Esophagus squamous epithelium (tissue), 5 donors: Measurements from ENCODE around the gene POU6F2. TPM values are rescaled to one million over a fixed set of nuclear protein-coding genes. Genes with fewer than 3 reads are reported as not detected.

Source experiments
- DNase-seq: peaks from one replicate; lab custom pipeline; 2025; lab: John Stamatoyannopoulos, UW
- H3K27ac ChIP-seq, 4 donors: fragments of 200-600 bp; sonication (generic); one replicate each; pipeline ENCODE4 v1.5.1; 2016 to 2019; ENCODE audit warnings: mild to moderate bottlenecking in 1 of 4
- H3K27me3 ChIP-seq, 4 donors: fragments of 200-600 bp; sonication (generic); 1 replicate in 3 of 4; 2 replicates in 1 of 4; pipeline versions ENCODE4 v1.5.1 to v1.6.0; 2017 to 2021; ENCODE audit warnings: antibody characterized with exemption in 1 of 4
- H3K36me3 ChIP-seq, 3 donors: fragments of 200-600 bp; sonication (generic); one replicate each; pipeline ENCODE4 v1.5.1; 2016 to 2019
- H3K4me1 ChIP-seq, 3 donors: fragments of 200-600 bp; sonication (generic); one replicate each; pipeline ENCODE4 v1.5.1; 2017 to 2019
- H3K4me3 ChIP-seq, 4 donors: fragments of 200-600 bp; sonication (generic); 1 replicate in 3 of 4; 2 replicates in 1 of 4; pipeline ENCODE4 v1.5.1; 2016 to 2019; ENCODE audit warnings: mild to moderate bottlenecking in 2 of 4, moderate library complexity in 1 of 4
- H3K9me3 ChIP-seq, 3 donors: fragments of 200-600 bp; sonication (generic); one replicate each; pipeline ENCODE4 v1.5.1; 2016 to 2019
- POLR2A ChIP-seq, 4 donors: fragments of 450-650 bp; IDR thresholded peaks; one replicate each; pipeline ENCODE4 v1.6.1; 2017; ENCODE audit warnings: antibody characterized with exemption in 4 of 4, mild to moderate bottlenecking in 4 of 4, moderate library complexity in 3 of 4
- WGBS, 2 donors: methylation state at CpG; one replicate each; pipeline ENCODE4 v1.1.5; 2018; 5-methylcytosine and 5-hydroxymethylcytosine counted together
- intact Hi-C: fragments of 100-400 bp; cut with DNase I; formaldehyde crosslinking; loops from one replicate; pipeline ENCODE4 v1.15.0; 2022
- total RNA-seq, 4 donors: library from RNA; depleted of rRNA; stranded (reverse); fragments of >200 nt; gene quantifications; one replicate each; pipeline ENCODE4 v1.1.0, GENCODE V29; 2016
- TF ChIP-seq, protein P1 (sequence below), 6 experiments: fragments of 450-650 bp in 4 of 6; fragments of 200-600 bp in 2 of 6; sonication (generic) in 2 of 6; IDR thresholded peaks; one replicate each; pipeline ENCODE4 v1.5.1; 2016 to 2019; ENCODE audit warnings: antibody characterized with exemption in 6 of 6, mild to moderate bottlenecking in 4 of 6, moderate library complexity in 4 of 6
- donor health status: DM: yes; HTN: yes; CAD: no.

Gene POU6F2
- total RNA-seq, 4 donors from 2014 or later, result 0.76 to 1.6 TPM; not detected in 2

DNA sequence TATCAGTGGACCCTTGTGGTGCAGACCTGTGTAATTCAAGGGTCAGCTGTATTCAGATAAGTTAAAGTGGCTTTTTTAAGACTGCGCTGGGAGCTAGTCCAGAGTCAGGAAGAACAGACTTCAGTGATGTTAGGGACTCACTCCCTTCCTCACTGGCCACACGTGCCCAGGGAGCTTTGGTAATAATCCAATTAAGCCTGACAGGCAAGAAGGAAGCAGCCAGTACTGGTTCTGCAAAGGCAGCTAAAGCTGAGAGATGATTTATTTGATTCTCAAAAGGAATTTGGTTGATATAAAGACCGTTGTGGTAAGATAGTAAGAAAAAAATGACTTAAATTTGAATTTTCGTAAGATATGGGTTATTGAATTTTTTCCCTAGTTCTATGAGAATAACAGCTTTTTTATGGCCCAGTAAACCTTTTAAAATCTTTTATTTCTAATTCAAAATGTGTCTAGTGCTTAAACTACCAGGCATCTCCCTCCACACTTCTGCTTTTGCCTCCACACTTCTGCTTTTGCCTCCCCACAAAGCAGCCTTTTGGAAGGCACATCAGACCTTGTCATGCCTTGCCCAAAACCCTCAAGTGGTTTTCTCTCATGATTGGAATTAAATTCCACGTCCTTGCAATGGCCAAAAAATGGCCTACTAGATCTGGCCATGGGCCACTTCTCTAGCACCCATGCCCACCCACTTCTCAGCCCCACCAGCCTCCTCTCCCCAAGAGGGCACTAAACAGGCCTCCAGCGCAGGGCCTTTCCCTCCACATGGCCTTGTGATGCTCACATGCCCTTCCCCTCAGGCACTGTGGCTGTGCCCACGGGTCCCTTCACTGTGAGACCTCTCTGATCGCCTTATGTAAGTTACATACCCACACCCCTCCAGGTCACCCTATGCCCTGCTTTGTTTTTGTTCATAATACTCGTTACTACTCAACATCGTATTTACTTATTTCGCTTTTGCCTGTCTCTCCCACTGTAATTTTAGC, 92.5 kb downstream of the POU6F2 start:
- no peak overlapping the region for H3K4me3 ChIP-seq
- WGBS, 2 donors, result 57 to 62% methylated on average over 11 of the region's 11 CpGs
- H3K36me3 ChIP-seq, result no peaks in the 10 kb centered on the region

DNA sequence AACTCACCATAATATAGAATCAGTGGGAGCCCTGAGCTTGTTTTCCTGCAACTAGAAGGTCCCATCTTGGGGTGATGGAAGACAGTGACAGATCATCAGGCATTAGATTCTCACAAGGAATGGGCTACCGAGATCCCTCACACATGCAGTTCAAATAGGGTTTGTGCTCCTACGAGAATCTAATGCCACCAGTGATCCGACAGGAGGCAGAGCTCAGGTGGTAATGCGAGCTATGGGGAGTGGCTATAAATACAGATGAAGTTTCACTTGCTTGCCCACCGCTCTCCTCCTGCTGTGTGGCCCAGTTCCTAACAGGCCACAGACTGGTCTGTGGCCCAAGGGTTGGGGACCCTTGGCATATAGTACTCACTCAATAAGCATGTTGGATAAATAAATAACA, 93.4 kb downstream of the POU6F2 start:
- TF ChIP-seq POLR2A (IDR thresholded peaks at IDR 0.05), result no peak
- TF ChIP-seq, protein P1, sequence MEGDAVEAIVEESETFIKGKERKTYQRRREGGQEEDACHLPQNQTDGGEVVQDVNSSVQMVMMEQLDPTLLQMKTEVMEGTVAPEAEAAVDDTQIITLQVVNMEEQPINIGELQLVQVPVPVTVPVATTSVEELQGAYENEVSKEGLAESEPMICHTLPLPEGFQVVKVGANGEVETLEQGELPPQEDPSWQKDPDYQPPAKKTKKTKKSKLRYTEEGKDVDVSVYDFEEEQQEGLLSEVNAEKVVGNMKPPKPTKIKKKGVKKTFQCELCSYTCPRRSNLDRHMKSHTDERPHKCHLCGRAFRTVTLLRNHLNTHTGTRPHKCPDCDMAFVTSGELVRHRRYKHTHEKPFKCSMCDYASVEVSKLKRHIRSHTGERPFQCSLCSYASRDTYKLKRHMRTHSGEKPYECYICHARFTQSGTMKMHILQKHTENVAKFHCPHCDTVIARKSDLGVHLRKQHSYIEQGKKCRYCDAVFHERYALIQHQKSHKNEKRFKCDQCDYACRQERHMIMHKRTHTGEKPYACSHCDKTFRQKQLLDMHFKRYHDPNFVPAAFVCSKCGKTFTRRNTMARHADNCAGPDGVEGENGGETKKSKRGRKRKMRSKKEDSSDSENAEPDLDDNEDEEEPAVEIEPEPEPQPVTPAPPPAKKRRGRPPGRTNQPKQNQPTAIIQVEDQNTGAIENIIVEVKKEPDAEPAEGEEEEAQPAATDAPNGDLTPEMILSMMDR (IDR thresholded peaks at IDR 0.05), result no peak
- WGBS, 2 donors, result 81 to 91% methylated on average over 4 to 5 of the region's 5 CpGs
- no peaks in the 10 kb centered on the region for H3K36me3 ChIP-seq
- H3K9me3 ChIP-seq, result no peaks in the 10 kb centered on the region
- H3K27ac ChIP-seq, result no peak overlapping the region
- H3K4me1 ChIP-seq, result no peaks in the 10 kb centered on the region
- intact Hi-C loops, result no loop called here
- no peaks in the 10 kb centered on the region for H3K27me3 ChIP-seq
- no peak overlapping the region for H3K4me3 ChIP-seq
- no peak for DNase-seq

More for the DNA sequence above, 92.5 kb downstream of the POU6F2 start:
- intact Hi-C loops, result no loop called here
- H3K27me3 ChIP-seq, result no peaks in the 10 kb centered on the region
- DNase-seq, result no peak
- H3K4me1 ChIP-seq, result no peaks in the 10 kb centered on the region
- H3K9me3 ChIP-seq, result no peaks in the 10 kb centered on the region
- no peak overlapping the region for H3K27ac ChIP-seq
- TF ChIP-seq POLR2A (IDR thresholded peaks at IDR 0.05), result no peak
- TF ChIP-seq, protein P1 (IDR thresholded peaks at IDR 0.05), result no peak

DNA sequence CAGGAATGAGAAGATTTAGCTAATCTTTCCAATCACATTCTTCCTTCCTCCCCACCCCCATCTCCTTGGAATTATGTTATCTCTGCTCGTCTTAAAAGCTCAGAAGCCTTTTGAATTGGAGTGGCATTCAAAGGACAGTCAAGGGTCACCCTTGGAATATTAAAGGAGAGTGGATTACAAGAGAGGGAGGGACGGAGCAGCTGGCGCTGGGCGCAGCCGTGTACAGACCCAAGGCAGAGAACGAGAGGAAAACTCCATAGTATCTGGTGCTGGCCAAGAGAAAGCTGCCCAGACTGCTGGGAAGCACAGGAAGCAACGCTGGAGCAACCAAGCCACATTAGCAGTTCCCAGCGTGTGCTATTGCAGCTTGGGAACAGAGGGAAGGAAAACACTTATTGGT, 95.7 kb downstream of the POU6F2 start:
- H3K4me1 ChIP-seq, result no peaks in the 10 kb centered on the region
- H3K4me3 ChIP-seq, result no peak overlapping the region
- intact Hi-C loops, result no loop called here
- H3K27ac ChIP-seq, result no peak overlapping the region
- no peaks in the 10 kb centered on the region for H3K27me3 ChIP-seq
- no peaks in the 10 kb centered on the region for H3K36me3 ChIP-seq
- no peaks in the 10 kb centered on the region for H3K9me3 ChIP-seq
- WGBS, 2 donors, result 8 to 22% methylated on average over 7 to 8 of the region's 8 CpGs
- DNase-seq, result no peak
- no peak for TF ChIP-seq POLR2A (IDR thresholded peaks at IDR 0.05)
- TF ChIP-seq, protein P1 (IDR thresholded peaks at IDR 0.05), result no peak

DNA sequence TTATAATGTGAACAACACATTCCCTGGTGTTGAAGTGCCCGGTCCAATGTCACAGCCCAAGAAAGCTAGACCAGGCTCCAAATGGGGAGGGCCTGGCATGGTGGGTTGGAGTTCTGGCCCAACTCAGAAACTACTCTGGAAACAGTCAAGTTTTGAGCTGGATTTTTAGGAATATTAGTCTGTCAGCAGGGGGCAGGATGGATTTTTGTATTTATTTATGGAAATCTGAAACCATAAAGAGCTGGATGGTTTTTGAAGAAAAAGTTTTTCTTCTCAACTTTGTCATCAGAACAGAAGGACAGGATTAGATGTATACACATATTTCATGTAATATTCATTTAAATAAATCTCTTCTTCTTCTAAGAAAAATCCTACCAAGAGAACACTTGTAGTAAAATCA, 97.5 kb downstream of the POU6F2 start:
- H3K27me3 ChIP-seq, result no peaks in the 10 kb centered on the region
- no peaks in the 10 kb centered on the region for H3K36me3 ChIP-seq
- no peak overlapping the region for H3K27ac ChIP-seq
- H3K4me3 ChIP-seq, result no peak overlapping the region
- no peak for DNase-seq
- H3K9me3 ChIP-seq, result no peaks in the 10 kb centered on the region
- intact Hi-C loops, result no loop called here
- 57 to 60% methylated on average over 1 of the region's 1 CpG for WGBS, 2 donors
- no peak for TF ChIP-seq POLR2A (IDR thresholded peaks at IDR 0.05)
- no peaks in the 10 kb centered on the region for H3K4me1 ChIP-seq

DNA sequence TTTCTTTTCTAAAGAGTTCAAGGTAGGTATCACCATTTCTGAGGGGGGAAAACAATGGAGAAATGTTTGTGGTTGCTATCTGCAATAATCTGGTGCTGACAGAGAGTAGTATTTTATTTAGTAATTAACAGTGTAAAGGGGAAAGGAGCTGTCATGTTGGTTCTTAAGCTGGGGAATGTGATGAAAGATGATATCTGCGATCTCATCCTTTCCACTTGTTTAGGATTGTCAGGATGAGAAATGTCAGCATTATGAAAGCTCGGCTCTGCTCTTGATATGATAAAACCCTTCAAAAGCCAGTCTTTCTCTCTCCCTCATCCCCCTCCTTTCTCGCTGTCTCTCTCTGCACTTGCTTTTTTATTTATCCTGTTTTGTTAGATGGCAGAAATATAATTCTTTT, 106.1 kb downstream of the POU6F2 start:
- no peaks in the 10 kb centered on the region for H3K36me3 ChIP-seq
- DNase-seq, result no peak
- WGBS, 2 donors, result 51 to 64% methylated on average over 3 of the region's 3 CpGs
- H3K9me3 ChIP-seq, result no peaks in the 10 kb centered on the region
- H3K4me1 ChIP-seq, result peaks cover 0 to 5% (median 0%) of the 10 kb centered on the region in 3 donors
- H3K4me3 ChIP-seq, result no peak overlapping the region
- peaks cover 0 to 14% (median 0%) of the 10 kb centered on the region in 4 donors for H3K27me3 ChIP-seq
- TF ChIP-seq, protein P1 (IDR thresholded peaks at IDR 0.05), result no peak
- TF ChIP-seq POLR2A (IDR thresholded peaks at IDR 0.05), result no peak
- no peak overlapping the region for H3K27ac ChIP-seq
- intact Hi-C loops, result no loop called here
